Gastroesophageal sphincter (tissue), 4 donors: ENCODE measurements around the gene WNT9A. TPM values are rescaled to one million over a fixed set of nuclear protein-coding genes. Genes with fewer than 3 reads are reported as not detected.

ENCODE experiments used
- ATAC-seq: fragments of 150-250 bp; one replicate; pipeline ENCODE4 v1.9.1; 2016; ENCODE audit warnings: mild to moderate bottlenecking, moderate library complexity
- H3K27ac ChIP-seq, 4 donors: fragments of 200-600 bp; sonication (generic) in 3 of 4; 1 replicate in 3 of 4; 2 replicates in 1 of 4; pipeline ENCODE4 v1.5.1; 2016 to 2019
- H3K27me3 ChIP-seq: fragments of 200-600 bp; sonication (generic); one replicate; pipeline ENCODE4 v1.5.1; 2019
- H3K36me3 ChIP-seq, 2 donors: fragments of 200-600 bp; sonication (generic); one replicate each; pipeline ENCODE4 v1.5.1; 2019; ENCODE audit warnings: control low read depth in 1 of 2
- H3K4me1 ChIP-seq, 3 donors: fragments of 200-600 bp; sonication (generic); 1 replicate in 2 of 3; 2 replicates in 1 of 3; pipeline ENCODE4 v1.5.1; 2016 to 2019; ENCODE audit warnings: control low read depth in 2 of 3
- H3K4me3 ChIP-seq, 2 donors: fragments of 200-600 bp; sonication (generic); one replicate each; pipeline ENCODE4 v1.5.1; 2019; ENCODE audit warnings: mild to moderate bottlenecking in 1 of 2, moderate library complexity in 1 of 2
- H3K9me3 ChIP-seq, 3 donors: fragments of 200-600 bp; sonication (generic); one replicate each; pipeline ENCODE4 v1.5.1; 2017 to 2019; ENCODE audit warnings: control low read depth in 2 of 3
- CTCF ChIP-seq, 4 experiments: fragments of 200-600 bp in 2 of 4; fragments of 450-650 bp in 2 of 4; sonication (generic) in 1 of 4; IDR thresholded peaks; one replicate each; pipeline ENCODE4 v1.5.1; 2017 to 2019; ENCODE audit warnings: antibody characterized with exemption in 4 of 4, mild to moderate bottlenecking in 2 of 4, moderate library complexity in 2 of 4
- EP300 ChIP-seq: sonication (generic); formaldehyde crosslinking; IDR thresholded peaks from one replicate; pipeline ENCODE4 v1.6.1; 2017; ENCODE audit warnings: antibody characterized with exemption, mild to moderate bottlenecking
- POLR2A ChIP-seq, 2 donors: fragments of 450-650 bp; IDR thresholded peaks; one replicate each; pipeline ENCODE4 v1.6.1; 2017; ENCODE audit warnings: antibody characterized with exemption in 2 of 2, mild to moderate bottlenecking in 2 of 2, moderate library complexity in 1 of 2
- POLR2AphosphoS5 ChIP-seq: sonication (generic); formaldehyde crosslinking; IDR thresholded peaks from one replicate; pipeline ENCODE4 v1.6.1; 2017; ENCODE audit warnings: antibody characterized with exemption
- WGBS, 2 donors: methylation state at CpG; one replicate each; pipeline ENCODE4 v1.1.5; 2018; ENCODE audit warnings: low coverage in 1 of 2; 5-methylcytosine and 5-hydroxymethylcytosine counted together
- total RNA-seq, 4 donors: library from RNA; depleted of rRNA; stranded (reverse); fragments of >200 nt; gene quantifications; one replicate each; pipeline ENCODE4 v1.1.0, GENCODE V29; 2016

WNT9A gene
- total RNA-seq, 4 donors from 2014 or later: 5.4 to 14.0 (median 6.6) TPM

- Histone ChIP-seq H3K9me3 (no peaks in the 10 kb centered on the region), H3K27ac (no peak overlapping the region), H3K4me3 (no peak overlapping the region), H3K27me3 (no peaks in the 10 kb centered on the region), H3K36me3 (no peaks in the 10 kb centered on the region), H3K4me1 (peaks cover 0 to 8% (median 0%) of the 10 kb centered on the region in 3 donors)
- TF ChIP-seq EP300 (no peak), CTCF (IDR thresholded peaks at IDR 0.05) (no peak), POLR2AphosphoS5 (no peak), POLR2A (IDR thresholded peaks at IDR 0.05) (no peak)
- 80 to 82% methylated on average over 2 to 9 of the region's 12 CpGs for WGBS, 2 donors
- no peak for ATAC-seq
Observed at GRCh38 chr1:227898502-227899140, 49.1 kb downstream of the WNT9A start.

DNA sequence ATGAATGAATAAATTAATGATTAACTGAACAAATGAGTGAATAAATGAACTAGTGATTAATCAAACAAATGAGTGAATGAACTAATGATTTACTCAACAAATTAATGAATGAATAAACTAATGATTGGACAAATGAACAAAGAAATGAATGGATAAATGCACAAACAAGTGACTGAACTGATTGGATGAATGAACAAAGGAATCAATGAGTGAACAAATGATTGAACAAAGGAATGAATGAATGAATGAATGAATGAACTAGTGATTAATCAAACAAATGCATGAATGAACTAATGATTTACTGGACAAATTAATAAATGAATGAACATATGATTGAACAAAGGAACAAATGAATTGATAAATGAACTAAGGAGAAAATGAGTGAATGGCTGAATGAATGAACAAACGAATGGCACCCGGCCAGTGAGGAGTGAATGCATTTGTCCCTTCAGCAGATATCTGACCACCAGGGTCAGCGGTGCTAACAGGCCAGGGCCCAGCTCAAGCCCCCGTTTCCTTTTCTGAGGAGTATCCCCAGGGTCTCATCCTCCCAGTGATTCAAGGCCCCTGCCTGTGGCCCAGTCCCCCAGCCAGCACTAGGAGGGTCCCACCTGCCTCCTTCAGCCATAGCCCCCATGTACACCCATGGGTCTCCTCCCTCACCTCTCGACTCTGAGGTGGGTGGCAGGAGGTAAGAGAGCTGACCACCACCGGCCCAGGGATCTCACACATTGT lies 49.9 kb downstream of the WNT9A start:
- Histone ChIP-seq H3K27me3 (no peaks in the 10 kb centered on the region), H3K9me3 (no peaks in the 10 kb centered on the region), H3K36me3 (no peaks in the 10 kb centered on the region), H3K4me3 (no peak overlapping the region), H3K27ac (no peak overlapping the region), H3K4me1 (peaks cover 0 to 8% (median 0%) of the 10 kb centered on the region in 3 donors)
- 83 to 95% methylated on average over 3 to 4 of the region's 6 CpGs for WGBS, 2 donors
- ATAC-seq: no peak
- TF ChIP-seq POLR2AphosphoS5: no peak
- TF ChIP-seq EP300: no peak
- no peak for TF ChIP-seq CTCF (IDR thresholded peaks at IDR 0.05)
- TF ChIP-seq POLR2A (IDR thresholded peaks at IDR 0.05): no peak

GRCh38 chr1:227896710-227897655 lies 50.7 kb downstream of the WNT9A start:
- Histone ChIP-seq H3K27me3 (no peaks in the 10 kb centered on the region), H3K27ac (no peak overlapping the region), H3K9me3 (no peaks in the 10 kb centered on the region), H3K4me1 (peaks cover 0 to 8% (median 0%) of the 10 kb centered on the region in 3 donors), H3K4me3 (no peak overlapping the region), H3K36me3 (no peaks in the 10 kb centered on the region)
- no peak for ATAC-seq
- 100% methylated on average over 1 of the region's 9 CpGs; no CpG with 5 or more reads in 1 of the 2 donors for WGBS, 2 donors
- no peak for TF ChIP-seq POLR2AphosphoS5

- TF ChIP-seq POLR2A (IDR thresholded peaks at IDR 0.05): no peak
- TF ChIP-seq POLR2AphosphoS5: no peak
- peak in 1 of 4 experiments; percentile 7 for TF ChIP-seq CTCF (IDR thresholded peaks at IDR 0.05)
- no peak for TF ChIP-seq EP300
- ATAC-seq: peak; percentile 15
- Histone ChIP-seq H3K9me3 (no peaks in the 10 kb centered on the region), H3K27me3 (no peaks in the 10 kb centered on the region), H3K27ac (peak overlapping the region in 2 of 4 donors; percentile 17 to 56), H3K36me3 (no peaks in the 10 kb centered on the region), H3K4me3 (no peak overlapping the region), H3K4me1 (peaks cover 0 to 8% (median 0%) of the 10 kb centered on the region in 3 donors)
- 20% methylated on average over 1 of the region's 24 CpGs; no CpG with 5 or more reads in 1 of the 2 donors for WGBS, 2 donors
Observed at GRCh38 chr1:227895828-227896685, 51.7 kb downstream of the WNT9A start.
